T-helper 1 cell (primary cell): Measurements from ENCODE around the gene PPM1J.

Experiments used
- DNase-seq, 5 donors: peaks; one replicate each; pipeline ENCODE4 v3.0.0-alpha.2; 2012 to 2020

Gene PPM1J

DNA sequence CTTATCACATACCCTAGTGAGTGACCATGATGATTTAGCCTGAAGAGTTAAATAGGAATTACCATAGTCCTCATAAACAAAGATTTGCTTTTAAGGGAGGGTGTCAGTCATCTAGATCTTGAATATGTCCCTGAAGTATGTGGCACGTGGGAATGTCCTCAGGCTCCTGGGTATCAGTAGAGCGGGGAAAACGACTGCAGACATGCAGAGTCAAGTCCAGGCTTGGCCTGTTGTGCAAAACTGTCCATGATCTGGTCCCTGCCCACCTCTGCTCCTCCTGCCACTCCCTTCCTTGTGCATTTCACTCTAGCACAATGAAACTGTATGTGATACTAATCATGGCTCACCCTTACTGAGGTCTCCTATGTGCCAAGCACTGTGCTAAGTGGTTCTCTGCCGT lies 27.8 kb downstream of the PPM1J start:
- no peak for DNase-seq

DNA sequence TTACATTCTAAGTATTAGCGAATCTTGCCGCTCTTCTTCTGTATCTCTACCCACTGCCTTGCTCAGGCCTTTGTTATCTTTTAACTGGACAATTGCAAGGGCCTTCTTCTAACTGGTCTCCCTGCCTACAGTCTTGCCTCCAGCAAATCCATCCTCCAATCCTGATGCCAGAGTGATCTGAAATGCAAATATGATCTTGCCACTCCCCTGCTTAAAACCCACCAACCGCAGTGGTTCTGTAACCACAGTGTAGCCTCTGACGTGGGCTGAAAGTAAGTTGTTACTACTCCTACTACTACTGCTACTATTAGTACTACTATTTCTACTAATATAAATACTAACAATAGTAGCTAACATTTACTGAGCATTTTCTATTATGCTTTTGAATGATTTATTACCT lies 28.3 kb downstream of the PPM1J start:
- DNase-seq, result no peak

DNA sequence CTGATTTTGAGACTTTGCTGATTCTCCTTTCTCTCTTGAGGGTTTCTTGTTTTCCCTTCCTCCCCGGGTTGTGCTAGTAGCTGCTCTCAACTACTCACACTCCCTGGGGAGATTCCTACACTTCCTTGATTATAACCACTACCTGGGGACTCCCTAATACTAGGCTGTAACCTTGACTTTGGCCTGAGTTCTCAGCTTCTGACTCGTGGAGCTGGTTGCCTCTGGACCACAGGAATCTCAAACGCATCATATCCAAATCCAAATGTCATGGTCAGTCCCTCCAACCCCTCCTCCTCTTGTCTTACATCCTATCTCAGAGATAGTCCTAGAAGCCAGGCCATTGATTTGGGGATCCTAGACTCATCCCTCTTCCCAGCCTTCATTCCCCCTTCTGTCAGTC lies 28.7 kb downstream of the PPM1J start:
- no peak for DNase-seq

DNA sequence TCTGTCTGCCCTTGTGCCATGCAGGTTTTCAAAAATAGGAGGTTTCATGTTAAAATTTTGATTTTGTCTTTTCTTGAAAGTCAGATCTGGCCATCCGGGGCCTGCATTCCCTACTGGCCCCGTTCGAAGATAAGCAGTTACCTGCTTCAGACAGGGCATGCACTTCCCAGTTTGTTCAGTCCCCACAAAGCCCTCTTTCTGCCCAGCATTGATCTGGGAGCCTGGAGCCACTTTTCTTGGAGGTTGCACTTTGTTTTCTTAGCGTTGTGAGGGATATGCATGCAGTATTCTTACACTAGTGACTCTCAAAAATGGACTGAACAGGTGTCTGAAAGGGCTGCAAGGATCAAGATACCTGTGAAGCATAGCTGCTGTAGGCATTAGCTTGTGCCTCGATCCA lies 29.2 kb downstream of the PPM1J start:
- no peak for DNase-seq

DNA sequence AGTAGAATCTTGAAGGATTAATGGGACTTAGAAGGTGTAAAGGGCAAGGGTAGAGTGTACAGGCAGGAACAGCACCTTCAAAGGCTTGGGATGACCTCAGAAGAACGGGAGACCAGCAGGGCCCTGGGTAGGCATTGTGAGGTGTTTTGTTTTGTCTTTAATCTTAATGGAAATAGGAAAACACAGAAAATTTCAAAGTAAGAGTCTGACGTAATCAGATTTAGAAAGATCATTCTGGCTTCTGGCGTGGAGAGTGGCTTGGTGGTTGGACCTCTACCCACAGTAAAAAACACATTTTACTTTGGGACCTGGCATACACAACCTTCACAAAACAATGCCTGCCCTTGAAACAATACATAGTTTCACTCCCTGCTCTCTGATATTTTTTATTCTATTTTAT lies 36.5 kb downstream of the PPM1J start:
- DNase-seq, result no peak

DNA sequence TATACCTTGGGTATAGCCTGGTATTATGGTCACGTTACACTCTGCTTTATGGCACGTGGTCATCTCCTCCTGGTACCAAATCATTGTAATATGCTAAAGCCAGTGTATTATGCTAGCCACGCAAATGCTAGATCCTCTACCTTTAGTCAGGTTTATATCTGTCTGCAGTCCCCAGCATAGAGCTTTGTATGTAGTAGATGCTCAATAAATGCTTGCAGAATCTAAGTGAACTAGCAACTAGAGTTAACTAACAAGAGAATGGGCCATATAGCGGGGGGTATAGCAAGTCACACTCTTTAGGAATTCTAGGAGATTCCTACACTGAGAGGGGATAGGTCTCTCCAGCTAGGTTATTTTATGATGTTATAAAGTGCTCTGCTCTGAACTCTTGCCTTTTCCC lies 37.6 kb downstream of the PPM1J start:
- no peak for DNase-seq

DNA sequence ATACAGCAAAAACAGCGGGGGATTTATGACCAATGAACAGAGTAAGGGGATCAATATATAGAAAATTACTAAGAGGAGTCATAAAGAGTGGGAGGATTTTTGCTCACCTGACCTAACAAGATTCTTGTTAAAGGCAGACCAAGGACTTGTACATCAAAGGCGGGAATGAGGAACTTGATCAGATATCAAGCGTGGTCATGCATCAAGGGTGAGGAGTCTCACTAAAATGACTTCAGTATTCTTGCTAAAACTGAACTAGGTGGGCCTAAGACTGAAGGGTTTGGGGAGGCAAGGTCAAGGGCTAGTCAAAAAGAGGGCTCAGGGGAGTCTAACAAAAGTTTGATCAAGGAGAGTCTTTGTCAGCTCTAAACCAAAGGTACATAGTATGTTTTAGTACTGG lies 38.6 kb downstream of the PPM1J start:
- no peak for DNase-seq

DNA sequence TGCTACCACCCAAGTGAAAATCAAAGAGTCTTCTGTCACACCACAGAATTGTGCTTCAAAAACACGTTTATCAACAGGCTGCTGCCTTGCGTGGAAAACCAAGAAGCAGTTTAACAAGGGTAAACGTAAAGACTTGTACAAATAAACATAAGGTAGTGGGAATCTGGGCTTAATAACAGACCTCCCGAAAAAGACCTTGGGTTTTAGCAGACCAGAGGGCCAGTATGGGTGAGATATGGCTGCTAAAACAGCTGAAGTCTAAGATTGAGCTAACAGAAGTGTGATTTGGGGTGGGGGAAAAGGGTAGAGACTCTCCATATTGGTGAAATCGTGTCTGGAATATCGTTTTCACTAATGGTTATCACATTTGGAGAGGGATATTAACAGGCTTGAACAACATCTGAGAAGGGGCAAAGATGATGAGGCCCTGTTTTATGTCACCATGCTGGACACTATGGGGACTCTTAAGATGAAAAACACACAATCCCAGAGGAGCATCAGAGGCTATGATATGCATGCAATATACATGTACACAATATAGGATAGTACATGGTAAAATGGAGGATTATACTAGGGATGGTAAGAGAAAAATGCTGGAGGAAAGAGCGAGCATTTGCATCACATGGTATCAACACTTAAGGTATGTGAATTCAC lies 39.3 kb downstream of the PPM1J start:
- DNase-seq, result no peak

DNA sequence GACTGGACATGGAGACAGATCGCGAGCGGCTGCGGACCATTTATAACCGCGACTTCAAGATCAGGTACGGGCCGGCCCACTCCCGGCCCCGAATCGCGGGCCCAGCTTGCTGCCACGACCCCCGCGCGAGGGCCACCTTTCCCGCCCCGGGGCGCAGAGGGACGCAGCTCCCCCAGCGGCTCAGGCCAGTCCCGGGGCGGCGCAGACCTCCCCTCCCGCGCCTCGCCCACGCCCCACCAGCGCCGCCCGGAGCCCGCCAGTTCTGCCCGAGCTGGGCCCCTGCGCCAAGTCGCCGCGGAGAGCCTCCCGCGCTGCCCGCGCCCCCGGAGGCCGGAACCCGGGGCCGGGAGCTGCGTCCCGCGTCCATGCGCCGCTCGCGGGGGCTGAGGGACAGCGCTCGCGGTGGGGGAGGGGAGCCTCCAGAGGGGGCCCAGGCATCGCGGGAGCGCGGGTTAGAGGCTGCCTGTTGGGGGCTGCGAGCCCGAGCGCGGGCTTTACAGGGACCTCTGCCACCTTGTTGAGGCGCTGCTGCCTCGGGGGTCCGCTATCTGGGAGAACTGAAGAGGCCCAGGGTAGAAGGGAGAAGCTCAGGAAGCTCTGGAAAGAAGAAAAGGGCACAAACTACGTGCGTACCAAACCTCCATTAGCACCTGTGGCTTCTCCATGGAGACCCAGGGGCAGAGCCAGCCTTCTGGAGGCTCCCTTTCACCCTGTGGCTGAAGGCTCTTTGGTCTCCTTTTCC lies 40.0 kb downstream of the PPM1J start:
- DNase-seq, result peak in 4 of 5 donors; percentile 9 to 38 (median 25)

DNA sequence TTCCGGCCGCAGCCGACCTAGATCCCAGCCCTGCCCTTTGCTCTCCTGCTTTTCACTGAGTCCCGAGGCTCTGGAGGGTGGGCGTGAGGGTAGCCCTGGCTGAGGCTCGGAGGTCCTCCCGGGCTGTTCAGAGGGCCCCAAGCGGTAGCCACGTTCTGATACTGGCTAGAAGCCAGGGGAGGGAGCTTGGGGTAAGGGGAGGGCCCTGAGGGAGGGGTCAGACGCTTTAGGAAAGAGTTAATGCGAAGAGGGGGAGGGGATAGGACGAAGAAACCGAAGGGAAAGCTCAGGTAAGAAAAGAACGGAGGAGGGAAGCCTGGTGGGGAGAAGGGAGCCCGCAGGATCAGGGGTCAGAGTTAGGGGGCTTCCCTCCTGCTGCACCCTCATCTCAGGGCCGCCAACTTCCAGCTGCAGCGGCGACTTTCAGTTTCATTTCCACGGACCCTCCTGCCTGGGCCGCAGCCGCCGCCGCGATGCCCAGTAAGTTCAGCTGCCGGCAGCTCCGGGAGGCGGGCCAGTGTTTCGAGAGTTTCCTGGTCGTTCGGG lies 40.6 kb downstream of the PPM1J start, which contains the start of gene MOV10:
Gene MOV10, plus strand, starts transcription at position 220 of the 546 bp plus-strand sequence. Its CDS starts 254 bp downstream, at position 474.
- peak; percentile 33 to 69 (median 43) for DNase-seq

DNA sequence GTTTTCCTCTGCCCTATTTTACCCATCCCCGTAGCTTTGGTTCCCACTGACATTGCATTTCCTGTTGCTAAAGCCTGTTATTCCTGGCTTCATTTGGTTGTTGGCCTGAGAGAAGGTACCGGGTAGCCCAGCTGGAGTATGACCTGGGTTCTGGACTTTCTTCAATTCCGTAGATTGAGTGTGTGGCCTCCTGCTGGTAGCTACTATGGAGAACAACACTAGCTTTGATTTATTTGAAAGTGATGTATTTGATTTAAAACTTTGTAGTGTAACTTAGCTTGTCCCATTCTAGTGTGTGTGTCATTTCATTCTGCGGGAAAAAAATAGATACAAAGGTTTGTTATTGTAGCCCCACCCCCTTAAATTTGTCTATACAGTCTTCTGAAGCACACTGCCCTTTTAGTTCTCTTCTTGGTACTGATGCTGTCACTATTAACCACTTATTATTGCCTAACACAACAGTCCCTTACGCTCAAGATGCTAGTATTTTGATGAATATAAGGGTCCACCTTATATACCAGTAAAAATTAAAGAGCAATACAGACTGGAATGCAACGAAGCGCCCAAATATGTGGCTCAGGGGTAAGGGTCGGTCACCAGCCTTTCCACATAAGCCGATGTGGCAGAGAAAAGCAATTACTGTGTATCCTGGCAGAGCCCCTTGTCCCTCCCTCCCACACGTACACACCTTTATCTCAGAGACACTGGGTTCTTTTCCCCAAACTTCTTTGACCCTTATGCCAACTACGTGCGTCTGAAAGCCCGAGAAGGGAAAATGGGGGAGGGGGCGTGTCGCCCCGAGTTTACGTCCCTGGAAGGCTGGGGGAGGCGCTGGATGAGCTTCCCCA lies 41.3 kb downstream of the PPM1J start:
- DNase-seq, result peak in 1 of 5 donors; percentile 9

DNA sequence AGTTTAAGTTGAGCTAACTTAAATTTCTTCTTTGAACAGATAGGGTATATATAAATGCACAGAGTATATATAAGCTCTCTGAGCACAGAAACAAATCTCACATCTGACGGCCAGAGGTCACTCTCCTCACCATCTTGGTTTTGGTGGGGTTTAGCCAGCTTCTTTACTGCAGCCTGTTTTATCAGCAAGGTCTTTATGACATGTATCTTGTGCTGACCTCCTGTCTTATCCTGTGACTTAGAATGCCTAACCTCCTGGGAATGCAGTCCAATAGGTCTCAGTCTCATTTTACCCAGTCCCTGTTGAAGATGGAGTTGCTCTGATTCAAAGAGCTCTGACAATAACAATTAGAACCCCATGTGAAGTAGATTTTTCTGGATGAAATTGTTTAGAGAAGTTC lies 42.3 kb downstream of the PPM1J start:
- no peak for DNase-seq

DNA sequence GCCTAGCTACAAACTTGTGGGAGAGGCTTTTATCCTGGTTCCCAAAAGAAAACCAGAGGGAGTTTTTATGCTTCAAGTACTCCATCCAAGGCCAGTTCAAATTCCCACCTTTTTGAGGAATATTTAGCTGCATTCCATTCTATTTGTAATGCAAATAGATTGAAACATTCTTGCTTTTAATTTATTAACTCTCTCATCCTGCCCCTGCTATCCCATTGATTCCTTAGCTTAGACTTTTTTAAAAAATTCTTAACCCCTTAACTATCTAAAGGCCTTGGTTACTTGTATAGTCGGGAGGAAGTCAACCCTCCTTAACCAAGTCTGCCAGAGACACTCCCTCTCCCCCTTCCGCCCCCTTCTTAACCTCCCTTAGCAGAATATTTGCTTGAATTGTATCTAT lies 43.1 kb downstream of the PPM1J start:
- DNase-seq, result no peak

DNA sequence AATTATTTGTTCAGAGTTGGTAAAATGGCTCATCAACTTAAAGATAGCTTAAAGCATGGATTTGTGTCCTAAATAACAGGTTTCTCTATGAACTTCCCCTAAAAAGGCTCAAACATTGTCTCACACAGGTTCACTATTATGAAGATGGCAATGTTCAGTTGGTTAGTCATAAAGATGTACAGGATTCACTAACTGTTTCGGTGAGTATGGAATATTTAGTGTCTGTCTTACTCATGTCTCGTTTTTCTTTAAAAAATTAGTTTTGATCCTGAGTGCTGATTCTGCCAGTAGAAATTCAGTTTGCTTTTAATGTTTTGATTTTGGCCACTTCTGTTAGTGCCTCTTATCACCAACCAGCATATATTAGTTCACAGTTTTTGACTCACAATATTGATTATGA lies 48.2 kb downstream of the PPM1J start:
- peak in 1 of 5 donors; percentile 12 for DNase-seq

DNA sequence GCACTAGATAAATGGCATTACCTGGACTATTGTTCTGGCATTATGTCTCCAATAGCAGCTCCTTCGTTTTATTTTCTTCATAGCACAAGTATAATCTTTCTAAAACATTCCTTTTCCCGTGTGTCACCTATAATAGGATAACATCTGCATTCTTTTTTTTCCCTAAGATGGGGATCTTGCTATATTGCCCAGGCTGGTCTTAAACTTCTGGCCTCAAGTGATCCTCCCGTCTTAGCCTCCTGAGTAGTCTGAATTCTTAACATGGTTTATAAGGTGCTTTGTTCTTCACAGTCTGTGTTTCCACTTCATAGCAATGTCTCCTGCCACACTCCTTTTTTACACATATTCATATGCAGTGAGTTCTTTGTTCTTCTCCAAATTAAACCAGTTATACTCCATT lies 49.3 kb downstream of the PPM1J start:
- DNase-seq, result no peak
